SKM-1 (cell line): ENCODE data around the gene KRT76.

ENCODE experiments used
- DNase-seq: peaks from one replicate; lab custom pipeline; 2025; ENCODE audit not compliant: unreplicated experiment; lab: John Stamatoyannopoulos, UW

Gene KRT76

GRCh38 chr12:52787324-52788191 is 10.4 kb upstream of the KRT76 start:
- DNase-seq: no peak

GRCh38 chr12:52784909-52785308 is 7.8 kb upstream of the KRT76 start:
- DNase-seq: no peak

GRCh38 chr12:52783563-52784316 is 6.6 kb upstream of the KRT76 start:
- DNase-seq: no peak

- DNase-seq: no peak
Measured at GRCh38 chr12:52782502-52782901, 5.4 kb upstream of the KRT76 start.

GRCh38 chr12:52781399-52782082 is 4.4 kb upstream of the KRT76 start:
- DNase-seq: no peak

- DNase-seq: no peak
Measured at GRCh38 chr12:52779914-52780313, 2.8 kb upstream of the KRT76 start.

GRCh38 chr12:52778833-52779232 is 1.7 kb upstream of the KRT76 start:
- DNase-seq: no peak

- no peak for DNase-seq
Measured at GRCh38 chr12:52777566-52777965, 421 bp upstream of the KRT76 start.

- no peak for DNase-seq
Measured at GRCh38 chr12:52776435-52776834, 710 bp downstream of the KRT76 start.

- DNase-seq: no peak
Measured at GRCh38 chr12:52774629-52775250, 2.4 kb downstream of the KRT76 start.

- DNase-seq: no peak
Measured at GRCh38 chr12:52772772-52773171, 4.4 kb downstream of the KRT76 start.

- DNase-seq: no peak
Measured at GRCh38 chr12:52772188-52772587, 5.0 kb downstream of the KRT76 start.

- DNase-seq: no peak
Measured at GRCh38 chr12:52771505-52771904, 5.6 kb downstream of the KRT76 start.

GRCh38 chr12:52771088-52771487 is 6.1 kb downstream of the KRT76 start:
- DNase-seq: no peak

GRCh38 chr12:52769946-52770345 is 7.2 kb downstream of the KRT76 start:
- DNase-seq: no peak

- DNase-seq: no peak
Measured at GRCh38 chr12:52769354-52769753, 7.8 kb downstream of the KRT76 start.

- DNase-seq: no peak
Measured at GRCh38 chr12:52768479-52769200, 8.5 kb downstream of the KRT76 start.

- no peak for DNase-seq
Measured at GRCh38 chr12:52767427-52767826, 9.7 kb downstream of the KRT76 start.

- DNase-seq: no peak
Measured at GRCh38 chr12:52767020-52767379, 10.1 kb downstream of the KRT76 start.

GRCh38 chr12:52766351-52767019 is 10.7 kb downstream of the KRT76 start:
- DNase-seq: no peak
